ENCODE measurements around the gene SOD1.

- TF ChIP-seq CTCF (IDR thresholded peaks at IDR 0.05; ENCODE audit: poor library complexity) (no peak), EZH2 (IDR thresholded peaks at IDR 0.05; ENCODE audit: borderline replicate concordance) (no peak)
These were observed 25.4 kb downstream of the SOD1 start for GRCh38 chr21:31684918-31685317.
